Stimulated activated CD8-positive, alpha-beta memory T cell treated with anti-CD3 and anti-CD28 coated beads, Interleukin-4, amount 100 ng/mL, for 48 hours (primary cell): ENCODE data around the gene SWT1.
A peak's percentile ranks its signal among the peaks of the same experiment; 100 is the strongest.

Experiments used
- DNase-seq: peaks from one replicate; pipeline ENCODE4 v3.0.0-alpha.2; 2020

SWT1 gene, protein sequence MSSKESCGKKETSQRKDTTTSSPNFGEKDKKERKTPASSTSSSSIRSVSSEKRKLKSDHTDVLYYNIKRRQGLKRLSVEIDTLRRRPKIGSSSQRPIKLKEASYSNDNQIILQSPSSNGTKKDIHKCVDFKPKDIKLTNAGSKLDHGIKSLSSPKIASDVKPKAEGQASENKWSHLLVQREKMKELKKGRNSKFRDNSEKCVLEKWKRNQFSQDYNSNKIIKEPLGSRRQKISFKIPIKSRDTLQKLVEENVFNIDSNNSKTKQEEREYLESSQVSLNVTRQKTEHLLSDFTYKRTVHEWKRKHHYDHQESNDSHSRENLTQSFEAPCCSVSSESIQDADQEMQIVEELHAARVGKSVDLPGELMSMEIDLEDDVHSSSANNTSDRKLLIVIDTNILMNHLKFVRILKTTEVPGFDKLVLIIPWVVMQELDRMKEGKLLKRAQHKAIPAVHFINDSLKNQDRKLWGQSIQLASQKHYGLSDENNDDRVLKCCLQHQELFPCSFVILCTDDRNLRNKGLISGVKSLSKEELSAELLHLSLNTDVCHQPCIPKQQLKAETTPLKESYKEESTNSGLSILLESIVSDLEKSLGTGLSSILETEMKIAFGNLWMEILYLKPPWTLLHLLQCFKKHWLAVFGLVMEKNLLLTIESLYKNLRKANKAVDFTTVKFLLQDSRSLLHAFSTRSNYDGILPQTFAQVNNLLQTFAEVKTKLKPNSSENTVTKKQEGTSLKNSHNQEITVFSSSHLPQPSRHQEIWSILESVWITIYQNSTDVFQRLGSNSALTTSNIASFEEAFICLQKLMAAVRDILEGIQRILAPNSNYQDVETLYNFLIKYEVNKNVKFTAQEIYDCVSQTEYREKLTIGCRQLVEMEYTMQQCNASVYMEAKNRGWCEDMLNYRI

DNA sequence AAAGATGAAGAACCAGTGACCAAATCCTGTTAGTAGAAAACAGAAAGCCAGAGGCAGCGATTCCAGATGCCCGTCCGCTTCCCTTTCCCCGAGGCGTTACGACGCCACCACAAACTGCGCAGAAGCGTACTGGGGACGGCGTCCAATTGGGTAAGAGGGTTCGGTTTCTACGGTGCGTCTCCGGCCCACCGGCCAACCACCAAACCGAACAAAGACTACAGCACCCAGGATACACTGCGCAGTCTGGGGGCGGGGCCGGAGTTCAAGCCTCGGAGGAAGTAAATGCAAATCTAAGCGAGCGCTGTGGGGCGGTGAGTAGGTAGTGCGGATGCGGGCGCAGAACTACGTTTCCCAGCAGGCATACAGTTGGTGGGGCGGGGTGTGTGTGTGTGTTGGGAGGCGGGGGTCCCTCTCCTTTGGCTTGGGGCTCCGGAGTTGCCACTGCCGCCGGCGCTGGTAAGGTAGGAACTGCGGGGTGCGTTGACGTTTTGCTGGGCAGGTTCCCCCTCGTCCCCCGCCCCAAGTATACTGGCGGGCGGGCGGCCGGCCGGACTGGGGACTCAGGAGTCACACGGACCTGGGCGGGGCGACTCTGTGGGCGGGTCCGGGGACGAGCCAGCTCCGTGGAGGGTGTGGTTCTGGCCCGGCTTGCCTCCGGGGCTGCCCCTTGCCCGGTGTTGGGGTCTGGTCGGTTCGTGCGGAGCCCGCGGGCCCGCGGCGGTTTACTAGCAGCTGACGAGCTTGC is at the start of gene SWT1, which contains the start of gene TRMT1L:
Gene SWT1, plus strand, starts transcription at position 314 of the 745 bp plus-strand sequence. CDS start 3,675 bp downstream, outside the sequence.
Gene TRMT1L, minus strand, starts transcription at position 100 of the 745 bp plus-strand sequence. CDS start 241 bp downstream, outside the sequence.
- peak; percentile 98 for DNase-seq

DNA sequence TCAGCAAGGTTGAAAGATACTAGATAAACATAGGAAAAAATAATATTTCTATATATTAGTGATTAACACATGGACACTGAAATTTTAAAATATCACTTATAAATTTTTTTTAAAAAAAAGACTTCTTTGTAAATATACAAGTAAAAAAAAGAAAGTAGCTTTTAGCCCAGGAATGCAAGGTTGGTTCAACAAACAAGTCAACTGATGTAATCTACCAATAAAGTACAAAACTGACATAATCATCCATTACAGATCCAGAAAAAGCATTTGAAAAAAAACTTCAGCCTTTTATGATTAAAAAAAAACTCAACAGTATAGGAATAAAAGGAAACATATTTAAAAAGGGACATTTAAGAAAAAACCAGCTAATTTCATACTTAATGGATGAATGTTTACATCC is 48.6 kb upstream of the SWT1 start:
- no peak for DNase-seq

DNA sequence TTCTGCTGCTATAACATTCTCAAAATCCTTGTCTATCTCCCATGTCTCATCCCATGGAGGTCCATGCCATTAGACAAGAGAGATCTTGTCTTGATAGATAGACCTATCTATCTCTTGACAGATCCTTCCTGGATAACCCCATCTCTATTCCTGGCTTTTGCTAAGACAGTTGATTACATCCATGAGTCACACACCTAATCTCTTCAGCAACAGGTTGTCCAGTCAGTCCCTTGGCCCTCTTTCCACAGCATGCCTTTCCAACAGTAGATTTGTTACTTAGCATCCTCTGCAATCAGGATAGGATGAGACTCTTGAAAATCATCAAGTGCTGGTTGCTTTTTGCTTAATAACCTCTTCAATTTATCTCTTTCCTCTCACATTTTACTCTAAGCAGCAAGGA is 46.8 kb upstream of the SWT1 start:
- DNase-seq = no peak

DNA sequence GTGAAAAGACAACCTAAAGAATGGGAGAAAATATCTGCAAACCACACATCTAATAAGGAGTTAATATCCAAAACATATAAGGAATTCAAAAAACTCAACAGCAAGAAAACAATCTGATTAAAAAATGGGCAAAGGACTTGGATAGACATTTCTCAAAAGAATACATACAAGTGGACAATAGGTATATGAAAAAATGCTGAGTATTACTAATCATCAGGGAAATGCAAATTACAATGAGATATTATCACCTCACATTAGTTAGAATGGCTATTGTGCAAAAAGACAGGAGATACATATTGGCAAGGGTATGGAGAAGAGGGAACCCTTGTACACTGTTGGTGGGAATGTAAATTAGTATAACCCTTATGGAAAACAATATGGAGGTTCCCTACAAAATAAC is 45.1 kb upstream of the SWT1 start:
- no peak for DNase-seq

DNA sequence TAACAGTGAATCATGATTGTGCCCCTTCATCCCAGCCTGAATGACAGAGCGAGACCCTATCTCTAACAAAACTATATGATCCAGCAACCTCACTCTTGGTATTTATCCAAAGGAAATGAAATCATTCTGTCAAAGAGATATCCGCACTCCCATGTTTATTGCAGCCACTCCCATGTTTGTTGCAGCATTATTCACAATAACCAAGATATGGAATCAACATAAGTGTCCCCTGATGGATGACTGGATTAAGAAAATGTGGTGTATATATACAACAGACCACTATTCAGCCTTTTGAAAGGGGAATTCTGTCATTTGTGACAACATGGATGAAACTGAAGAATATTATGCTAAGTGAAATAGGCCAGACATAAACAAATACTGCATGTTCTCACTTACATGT is 44.6 kb upstream of the SWT1 start:
- DNase-seq = no peak

DNA sequence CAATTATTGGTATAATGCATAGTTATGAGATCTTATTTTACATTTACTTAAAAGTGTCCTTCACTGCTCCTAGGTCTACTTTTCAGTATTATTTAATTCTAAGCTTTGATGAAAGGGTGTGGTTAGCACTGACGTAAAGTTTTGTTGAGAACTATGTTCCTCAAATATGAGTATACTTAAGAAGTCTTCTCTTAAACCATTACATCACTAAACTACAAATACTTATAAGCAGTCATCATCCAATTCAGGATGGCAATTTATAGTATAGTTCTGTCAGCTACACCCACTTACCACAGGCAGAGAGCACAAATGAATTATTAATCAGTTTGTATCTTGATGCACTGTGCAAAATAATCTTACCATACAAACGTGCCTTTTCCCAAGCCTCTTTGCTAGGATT is 27.3 kb upstream of the SWT1 start:
- DNase-seq = no peak

DNA sequence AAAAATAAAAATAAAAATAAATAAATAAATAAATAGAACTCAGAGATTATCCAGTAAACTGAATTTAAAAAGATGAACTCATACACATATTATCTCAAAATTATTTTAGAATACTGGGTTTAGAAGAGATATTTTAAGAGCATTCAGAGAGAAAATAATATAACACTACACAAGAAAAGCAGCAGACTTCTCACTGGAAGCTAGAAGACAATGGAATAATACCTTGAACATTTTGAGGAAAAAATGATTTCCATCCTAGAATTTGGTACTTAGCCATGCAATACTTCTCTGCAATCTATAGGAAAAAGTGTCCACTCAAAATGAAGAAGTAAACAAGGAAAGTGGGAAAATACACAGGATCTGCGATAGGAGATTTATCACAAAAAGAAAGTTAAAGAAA is 24.4 kb upstream of the SWT1 start:
- no peak for DNase-seq

DNA sequence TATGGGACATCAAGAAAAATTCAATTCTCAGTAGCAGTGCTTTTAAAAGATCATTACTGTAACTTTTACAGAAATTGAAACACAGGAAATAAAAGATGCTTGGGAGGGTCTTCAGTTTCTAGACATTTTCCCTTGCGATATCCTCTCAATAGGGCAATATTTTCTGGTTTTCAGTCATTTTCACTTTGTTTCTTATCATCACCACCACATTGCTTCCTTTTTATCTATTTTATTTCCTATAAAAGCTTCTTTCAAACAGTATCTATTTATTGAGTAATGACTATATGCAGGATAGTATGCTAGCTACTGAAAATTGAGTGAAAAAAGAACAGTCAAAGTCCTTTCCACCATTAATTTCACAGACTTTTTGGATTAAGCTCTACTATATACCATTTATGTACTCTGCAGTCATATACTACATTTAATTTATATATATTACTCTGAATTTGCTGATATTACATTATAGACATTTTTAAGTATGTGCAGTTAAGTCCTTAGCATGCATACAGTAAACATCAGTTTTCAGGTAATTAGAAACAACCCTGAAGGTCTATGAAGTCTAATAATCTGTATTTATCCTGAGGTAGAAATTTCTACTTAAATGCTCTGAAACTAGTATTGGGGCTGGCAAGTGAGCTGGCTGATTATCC is 18.9 kb upstream of the SWT1 start:
- DNase-seq = no peak

DNA sequence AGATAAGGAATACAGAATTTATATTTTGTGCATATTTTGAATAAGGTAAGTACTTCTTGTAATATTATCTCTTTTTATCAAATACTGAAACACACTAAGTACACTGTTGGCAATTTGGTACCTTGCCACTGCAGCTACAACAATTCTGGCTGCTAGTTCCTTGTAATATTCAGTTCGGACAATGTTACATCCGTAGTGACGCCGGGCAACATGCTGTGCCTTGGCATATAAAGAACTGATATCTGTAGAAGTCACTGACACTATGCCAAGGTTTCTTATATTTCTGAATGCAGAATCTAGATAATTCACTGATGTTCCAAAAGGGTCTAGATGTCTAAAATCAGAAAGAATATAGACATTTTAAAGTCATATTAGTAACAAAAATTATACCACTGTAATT is 17.7 kb upstream of the SWT1 start:
- DNase-seq = no peak

DNA sequence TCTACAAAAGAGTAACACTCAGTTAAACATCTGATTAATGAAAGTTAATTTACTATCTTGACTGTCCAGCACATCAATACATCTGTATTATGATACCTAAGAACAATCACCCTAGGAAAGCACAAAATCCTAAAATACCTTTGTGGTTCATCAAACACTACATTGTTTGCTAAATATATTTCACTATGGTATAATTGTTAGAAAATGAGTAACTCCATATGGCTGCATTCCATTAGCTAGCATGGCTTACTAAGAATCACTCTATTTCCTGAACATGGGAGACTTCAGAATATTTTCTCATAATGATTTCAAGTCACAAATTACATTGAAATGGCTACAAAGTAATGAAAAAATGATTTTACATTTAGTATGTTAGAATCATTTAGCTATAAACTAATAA is 12.7 kb upstream of the SWT1 start:
- DNase-seq = no peak

DNA sequence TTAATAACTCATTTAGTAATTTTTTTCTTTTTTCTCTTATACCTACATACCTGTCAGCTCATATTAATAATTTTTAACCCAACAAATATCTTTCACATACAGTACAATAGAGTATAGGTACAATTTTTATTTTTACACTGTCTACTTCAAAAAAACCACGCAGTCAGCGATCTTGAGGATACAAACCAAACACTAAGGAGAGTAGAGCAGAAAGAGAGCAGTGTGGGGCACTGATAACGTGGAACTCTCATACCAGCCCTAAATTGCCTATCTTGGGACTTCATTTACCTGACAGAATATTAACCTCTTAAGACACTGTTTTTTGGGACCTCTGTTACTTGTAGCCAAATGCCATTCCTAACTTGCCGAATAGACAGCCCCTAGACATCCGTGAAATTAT is 5.8 kb upstream of the SWT1 start:
- DNase-seq = no peak

DNA sequence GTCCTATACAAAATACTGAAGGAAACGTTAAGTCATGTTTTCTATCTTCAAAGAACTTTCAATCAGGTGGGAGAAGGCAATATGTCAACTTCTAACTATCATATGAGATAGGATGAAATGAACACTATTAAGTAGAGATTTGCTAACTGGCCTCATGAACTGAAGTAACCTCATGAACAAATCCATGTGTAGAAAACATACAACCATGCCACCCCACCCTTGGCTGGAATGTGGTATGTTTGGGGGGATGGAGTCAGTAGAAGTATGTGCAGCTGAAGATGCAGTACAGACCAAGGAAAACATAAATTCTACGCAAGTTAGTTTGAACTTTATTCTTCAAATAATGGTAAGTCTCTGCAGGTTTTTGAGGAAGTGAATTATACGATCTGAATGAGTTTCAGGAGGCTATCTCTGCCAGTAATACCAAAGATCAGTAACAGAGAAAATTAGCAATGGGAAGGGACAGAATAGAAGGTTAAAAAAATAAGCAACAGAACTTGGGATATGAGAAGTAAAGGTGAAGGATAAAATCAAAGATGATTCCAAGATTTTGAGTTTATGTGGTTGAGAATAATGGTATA is 4.7 kb upstream of the SWT1 start:
- no peak for DNase-seq

DNA sequence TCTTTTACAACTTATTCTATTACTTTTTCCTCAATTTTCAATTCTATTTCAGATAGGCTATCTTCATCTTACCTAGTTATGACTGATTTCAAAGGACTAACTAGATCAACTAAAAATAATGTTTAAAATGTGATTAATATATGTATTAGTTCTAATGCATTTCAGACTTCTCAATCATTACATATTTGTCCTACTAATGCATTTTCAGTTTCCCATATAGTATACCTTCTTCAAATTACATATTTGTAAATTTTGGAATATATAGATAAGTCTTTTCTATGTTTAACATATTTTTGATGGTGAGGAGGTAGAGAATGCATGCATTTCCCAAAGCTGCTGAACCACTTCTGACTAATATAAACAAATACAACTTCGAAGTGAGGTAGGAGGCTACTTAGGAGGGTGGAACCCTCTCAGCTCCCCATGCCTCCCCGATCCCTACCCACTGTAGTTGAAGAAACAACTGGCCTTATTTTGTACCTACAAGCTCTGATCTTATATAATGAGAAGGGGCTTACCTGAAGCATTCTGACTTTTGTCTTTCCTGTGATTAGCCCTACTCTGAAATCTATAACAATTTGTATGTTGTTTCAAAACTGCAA is 2.0 kb upstream of the SWT1 start:
- DNase-seq = no peak

DNA sequence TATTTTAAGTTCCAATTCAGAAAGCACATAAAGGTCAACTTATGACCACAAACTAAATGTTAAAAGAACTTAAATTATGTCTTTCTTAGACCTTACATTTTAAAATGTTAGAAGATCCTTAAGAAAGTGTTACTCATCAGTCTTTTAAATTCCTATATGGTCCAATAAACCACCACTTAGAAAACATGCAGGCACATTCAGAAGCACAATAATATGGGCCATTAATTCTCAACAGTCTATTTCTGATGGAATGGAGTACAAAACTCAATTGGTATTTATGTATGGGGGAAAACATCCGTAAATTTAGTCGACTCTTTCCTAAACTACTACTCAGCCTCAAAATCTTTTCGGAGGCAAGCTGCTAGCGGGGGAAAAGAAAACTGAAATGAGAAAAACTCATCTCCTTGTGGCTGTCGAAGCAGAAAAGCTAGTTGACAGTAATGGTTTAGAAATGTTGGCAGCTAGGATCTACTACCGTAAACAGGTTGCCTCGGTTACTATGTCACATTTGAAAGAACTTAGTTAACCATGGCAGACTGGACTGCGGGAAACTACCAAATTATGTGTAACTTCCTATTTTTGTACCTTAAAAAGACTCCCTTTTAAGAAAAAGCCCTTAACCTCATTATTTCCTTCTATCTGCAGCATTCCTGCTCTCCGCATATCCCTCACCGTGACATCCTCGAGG is 1.2 kb upstream of the SWT1 start:
- DNase-seq = no peak

DNA sequence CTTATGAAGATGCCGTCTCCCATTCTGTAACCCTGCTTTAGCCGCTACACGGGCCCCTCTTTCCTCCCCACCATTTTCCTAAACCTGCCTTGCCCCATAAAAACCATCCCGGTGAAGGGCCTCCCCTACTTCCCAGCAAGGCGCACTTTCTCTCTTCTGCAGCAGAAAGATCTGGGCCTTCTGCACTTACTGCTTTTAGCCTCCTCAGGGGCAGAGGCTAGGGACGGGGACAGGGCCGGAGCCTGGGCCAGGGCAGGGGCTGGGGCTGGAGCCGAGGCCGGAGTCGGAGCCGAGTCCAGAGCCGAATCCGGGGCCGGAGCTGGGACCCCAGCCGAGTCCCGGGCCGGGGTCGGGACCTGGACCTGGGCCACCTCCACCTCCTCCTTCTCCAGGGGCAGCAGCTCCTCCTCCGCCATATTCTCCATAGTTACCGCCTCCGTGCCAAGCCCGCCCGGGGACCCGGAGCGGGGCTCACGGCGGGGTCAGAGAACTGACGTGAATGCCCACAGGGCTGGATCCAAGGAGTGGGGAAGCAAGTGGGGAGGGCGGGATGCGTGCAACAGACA is 596 bp upstream of the SWT1 start:
- DNase-seq = no peak

DNA sequence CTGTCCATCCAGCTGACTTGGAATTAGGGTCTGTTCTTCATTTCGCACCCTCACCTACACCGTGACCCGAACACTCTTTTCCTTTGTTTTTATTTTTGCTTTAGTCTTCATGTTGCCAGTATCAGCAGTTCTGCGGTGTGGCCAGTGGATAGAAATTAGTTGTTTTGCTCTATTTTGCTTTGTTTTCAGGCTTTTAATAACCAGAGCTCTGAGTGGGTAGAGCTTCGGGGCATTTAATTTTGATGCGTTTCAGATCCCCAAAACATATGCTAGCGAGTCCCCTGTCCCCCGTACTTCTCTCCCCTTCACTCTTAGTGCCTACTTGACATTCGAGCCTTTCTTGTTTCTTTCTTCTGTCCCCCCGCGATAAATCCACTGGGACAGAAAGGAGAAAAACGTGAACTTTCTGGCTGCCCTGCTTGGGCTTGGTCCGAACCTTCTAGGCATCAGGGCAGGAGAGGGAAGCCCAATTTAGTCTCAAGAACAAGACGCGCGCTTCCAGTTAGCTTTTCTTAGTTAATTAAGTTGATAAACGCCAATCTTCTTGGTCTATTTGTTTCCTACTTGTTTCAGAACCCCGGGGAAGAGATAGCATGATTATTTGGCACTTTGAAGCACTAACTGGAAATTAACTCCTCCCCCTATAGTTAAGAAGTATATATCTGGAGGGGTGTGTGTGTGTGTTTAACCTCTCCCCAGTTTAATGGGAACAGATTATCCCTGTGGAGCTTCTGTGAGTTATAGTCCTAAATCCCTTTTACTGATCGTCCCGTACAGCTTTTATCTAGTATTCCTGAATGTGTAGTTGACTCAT is 839 bp downstream of the SWT1 start:
- no peak for DNase-seq

DNA sequence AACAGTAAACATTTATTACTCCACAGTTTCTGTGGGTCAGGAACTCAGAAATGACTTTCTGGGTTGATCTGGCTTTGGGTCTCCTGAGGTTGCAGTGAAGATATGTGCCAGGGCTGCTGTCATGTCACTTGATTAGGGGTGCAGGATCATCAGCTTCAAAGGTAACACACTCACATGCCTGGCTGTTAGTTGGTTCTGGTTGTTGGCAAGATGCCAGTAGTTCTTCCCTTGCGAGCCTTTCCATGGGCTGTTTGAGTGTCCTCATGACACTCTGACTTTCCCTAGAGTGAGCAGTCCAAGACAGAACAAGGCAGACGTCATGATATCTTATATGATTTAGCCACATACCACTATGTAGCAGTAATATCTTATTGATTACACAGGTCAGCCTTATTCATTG is 1.8 kb downstream of the SWT1 start:
- DNase-seq = no peak

DNA sequence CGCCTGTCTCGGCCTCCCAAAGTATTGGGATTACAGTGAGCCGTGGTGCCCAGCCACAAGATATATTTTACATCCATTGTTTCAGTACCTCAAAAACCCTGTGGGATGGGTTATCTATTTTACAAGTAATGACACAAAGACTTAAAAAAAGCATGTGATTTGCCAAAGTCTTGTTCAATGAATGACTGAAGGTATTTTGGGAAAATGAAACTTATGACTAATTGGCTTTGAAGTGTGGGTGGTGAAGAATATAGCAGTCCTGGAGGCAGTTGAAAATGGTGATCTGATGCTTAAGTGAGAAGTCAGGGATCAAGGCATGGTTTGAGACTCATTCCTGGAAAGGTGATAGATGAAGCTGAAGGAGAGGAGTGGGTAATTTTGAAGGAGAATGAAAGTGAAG is 3.0 kb downstream of the SWT1 start:
- DNase-seq = no peak

DNA sequence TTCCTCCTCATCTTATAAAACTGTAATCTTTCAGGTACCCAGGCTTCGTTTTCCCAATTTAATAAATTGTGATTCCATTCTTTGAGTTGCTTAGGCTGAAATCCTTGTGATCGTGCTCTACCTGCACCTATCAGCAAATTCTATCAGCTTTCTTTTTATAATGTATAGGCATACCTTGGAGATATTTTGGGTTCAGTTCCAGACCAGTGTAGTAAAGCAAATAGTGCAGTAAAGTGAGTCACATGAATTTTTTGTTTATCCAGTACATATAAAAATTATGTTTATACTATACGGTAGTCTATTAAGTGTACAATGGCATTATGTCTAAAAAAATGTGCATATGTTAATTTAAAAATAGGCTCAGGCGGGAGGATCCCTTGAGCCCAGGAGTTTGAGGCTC is 5.5 kb downstream of the SWT1 start:
- DNase-seq = no peak

DNA sequence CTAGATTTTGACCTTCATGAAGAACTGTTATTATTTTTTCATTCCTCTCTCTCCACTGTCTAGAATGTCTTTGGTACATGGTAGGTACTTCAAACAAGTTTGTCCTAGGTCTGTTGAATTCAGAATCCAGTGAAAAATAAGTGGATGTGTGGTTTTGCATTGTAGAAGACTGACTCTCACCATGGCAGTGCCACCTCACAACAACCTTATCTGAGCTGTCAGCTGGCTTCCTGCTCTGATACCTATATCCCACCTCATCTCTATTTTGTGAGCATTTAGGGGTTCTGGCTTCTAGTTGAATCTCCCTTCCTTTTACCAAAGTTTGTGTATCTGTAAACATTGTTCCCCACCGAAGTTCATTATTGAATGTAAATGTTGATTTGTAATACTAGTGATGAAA is 9.1 kb downstream of the SWT1 start:
- DNase-seq = no peak
